ENCODE measurements around the gene DVL1.

The DVL1 gene

GRCh38 chr1:1292442-1292779 is 56.8 kb downstream of the DVL1 start:
- Histone ChIP-seq H3K9ac (ENCODE audit: low read depth, low read length, poor library complexity, severe bottlenecking) (no peak overlapping the region), H3K4me2 (ENCODE audit: low read depth, low read length, poor library complexity, severe bottlenecking) (no peak overlapping the region), H2AFZ (ENCODE audit: low read length) (no peak overlapping the region), H3K4me1 (ENCODE audit: insufficient read depth, low read length, poor library complexity, severe bottlenecking) (no peaks in the 10 kb centered on the region), H4K20me1 (ENCODE audit: insufficient read depth, low read length, poor library complexity, severe bottlenecking) (no peaks in the 10 kb centered on the region), H3K4me3 (ENCODE audit: low read length, poor library complexity, severe bottlenecking) (no peak overlapping the region), H3F3A (ENCODE audit: low read depth) (no peaks in the 10 kb centered on the region), H3K79me2 (ENCODE audit: insufficient read depth, low read length) (no peaks in the 10 kb centered on the region), H3K36me3 (ENCODE audit: insufficient read depth, low read length) (no peaks in the 10 kb centered on the region), H3K9me3 (ENCODE audit: insufficient read depth, low read depth, low read length) (no peaks in the 10 kb centered on the region), H3K9me2 (replicated peaks; ENCODE audit: low read depth, low read length) (no peaks in the 10 kb centered on the region), H3K27me3 (ENCODE audit: insufficient read depth, low read length, poor library complexity, severe bottlenecking) (no peaks in the 10 kb centered on the region)
- TF ChIP-seq CTCF (conservative IDR thresholded peaks at IDR 0.05; ENCODE audit: low read length) (no peak), EZH2phosphoT487 (IDR thresholded peaks at IDR 0.05; ENCODE audit: borderline replicate concordance) (no peak)

- Histone ChIP-seq H3K27me3 (ENCODE audit: insufficient read depth, low read length, poor library complexity, severe bottlenecking) (no peaks in the 10 kb centered on the region), H3F3A (ENCODE audit: low read depth) (no peaks in the 10 kb centered on the region), H2AFZ (ENCODE audit: low read length) (no peak overlapping the region), H3K9ac (ENCODE audit: low read depth, low read length, poor library complexity, severe bottlenecking) (no peak overlapping the region), H3K4me1 (ENCODE audit: insufficient read depth, low read length, poor library complexity, severe bottlenecking) (no peaks in the 10 kb centered on the region), H3K79me2 (ENCODE audit: insufficient read depth, low read length) (no peaks in the 10 kb centered on the region), H3K4me3 (ENCODE audit: low read length, poor library complexity, severe bottlenecking) (no peak overlapping the region), H3K4me2 (ENCODE audit: low read depth, low read length, poor library complexity, severe bottlenecking) (no peak overlapping the region), H3K9me2 (replicated peaks; ENCODE audit: low read depth, low read length) (no peaks in the 10 kb centered on the region), H3K9me3 (ENCODE audit: insufficient read depth, low read depth, low read length) (no peaks in the 10 kb centered on the region), H4K20me1 (ENCODE audit: insufficient read depth, low read length, poor library complexity, severe bottlenecking) (no peaks in the 10 kb centered on the region), H3K36me3 (ENCODE audit: insufficient read depth, low read length) (no peaks in the 10 kb centered on the region)
- no peak for TF ChIP-seq EZH2phosphoT487 (IDR thresholded peaks at IDR 0.05; ENCODE audit: borderline replicate concordance)
- TF ChIP-seq CTCF (conservative IDR thresholded peaks at IDR 0.05; ENCODE audit: low read length), result peak; percentile 63
Measured at GRCh38 chr1:1291548-1292441, 57.4 kb downstream of the DVL1 start.

GRCh38 chr1:1291023-1291528 is 58.1 kb downstream of the DVL1 start:
- no peak overlapping the region for H2AFZ ChIP-seq (ENCODE audit: low read length)
- no peaks in the 10 kb centered on the region for H3K4me1 ChIP-seq (ENCODE audit: insufficient read depth, low read length, poor library complexity, severe bottlenecking)
- H3K4me3 ChIP-seq (ENCODE audit: low read length, poor library complexity, severe bottlenecking), result no peak overlapping the region
- no peak overlapping the region for H3K9ac ChIP-seq (ENCODE audit: low read depth, low read length, poor library complexity, severe bottlenecking)
- TF ChIP-seq EZH2phosphoT487 (IDR thresholded peaks at IDR 0.05; ENCODE audit: borderline replicate concordance), result no peak
- TF ChIP-seq CTCF (conservative IDR thresholded peaks at IDR 0.05; ENCODE audit: low read length), result no peak
- no peaks in the 10 kb centered on the region for H3K9me2 ChIP-seq (replicated peaks; ENCODE audit: low read depth, low read length)
- no peaks in the 10 kb centered on the region for H3K9me3 ChIP-seq (ENCODE audit: insufficient read depth, low read depth, low read length)
- no peaks in the 10 kb centered on the region for H3F3A ChIP-seq (ENCODE audit: low read depth)
- no peaks in the 10 kb centered on the region for H4K20me1 ChIP-seq (ENCODE audit: insufficient read depth, low read length, poor library complexity, severe bottlenecking)
- H3K36me3 ChIP-seq (ENCODE audit: insufficient read depth, low read length), result no peaks in the 10 kb centered on the region
- no peaks in the 10 kb centered on the region for H3K27me3 ChIP-seq (ENCODE audit: insufficient read depth, low read length, poor library complexity, severe bottlenecking)
- H3K79me2 ChIP-seq (ENCODE audit: insufficient read depth, low read length), result no peaks in the 10 kb centered on the region
- H3K4me2 ChIP-seq (ENCODE audit: low read depth, low read length, poor library complexity, severe bottlenecking), result no peak overlapping the region
